HFFc6 (cell line): ENCODE data around the gene RPL7L1. TPM values are rescaled to one million over a fixed set of nuclear protein-coding genes. Genes with fewer than 3 reads are reported as not detected.
"Not testable (repeated sequence)": the region's sequence is repeated elsewhere in the genome, so short reads cannot be mapped to it uniquely, and the experiment has no call there.

Experiments used
- DNase-seq: peaks from one replicate; pipeline ENCODE4 v3.0.0-alpha.2; 2018
- H3K27ac Mint-ChIP-seq: 2 replicates; pipeline ENCODE4 v1.8.0; 2020; ENCODE audit warnings: mild to moderate bottlenecking, mixed read lengths
- H3K27me3 Mint-ChIP-seq: 2 replicates; pipeline ENCODE4 v1.8.0; 2021; ENCODE audit warnings: mild to moderate bottlenecking, moderate library complexity, mixed read lengths; ENCODE audit not compliant: insufficient read depth
- H3K36me3 Mint-ChIP-seq: 2 replicates; pipeline ENCODE4 v1.8.0; 2021; ENCODE audit warnings: low read depth, mixed read lengths
- H3K4me1 Mint-ChIP-seq: 2 replicates; pipeline ENCODE4 v1.8.0; 2020; ENCODE audit warnings: low read depth, mixed read lengths
- H3K4me3 Mint-ChIP-seq: 2 replicates; pipeline ENCODE4 v1.8.0; 2020; ENCODE audit warnings: mild to moderate bottlenecking, moderate library complexity, mixed read lengths
- H3K9me3 Mint-ChIP-seq: 2 replicates; pipeline ENCODE4 v1.8.0; 2020; ENCODE audit warnings: mild to moderate bottlenecking, mixed read lengths
- total RNA-seq, 6 experiments: library from RNA; stranded (reverse); fragmentation: NEBNext Ultra II Directional; extraction: Animal tissue kit (Norgen Biotek cat#: 25700); gene quantifications; 2 replicates in 1 of 6; 3 replicates in 5 of 6; pipeline ENCODE4 v1.2.3, GENCODE V29; 2021
- TF ChIP-seq, protein P1 (sequence below): fragments of 200-600 bp; sonication (generic); IDR thresholded peaks from 2 replicates; pipeline ENCODE4 v1.5.0; 2021; ENCODE audit warnings: antibody characterized with exemption, mild to moderate bottlenecking

The RPL7L1 gene
- total RNA-seq, 6 experiments from 2014 or later = 94.6 to 110 (median 105) TPM

DNA sequence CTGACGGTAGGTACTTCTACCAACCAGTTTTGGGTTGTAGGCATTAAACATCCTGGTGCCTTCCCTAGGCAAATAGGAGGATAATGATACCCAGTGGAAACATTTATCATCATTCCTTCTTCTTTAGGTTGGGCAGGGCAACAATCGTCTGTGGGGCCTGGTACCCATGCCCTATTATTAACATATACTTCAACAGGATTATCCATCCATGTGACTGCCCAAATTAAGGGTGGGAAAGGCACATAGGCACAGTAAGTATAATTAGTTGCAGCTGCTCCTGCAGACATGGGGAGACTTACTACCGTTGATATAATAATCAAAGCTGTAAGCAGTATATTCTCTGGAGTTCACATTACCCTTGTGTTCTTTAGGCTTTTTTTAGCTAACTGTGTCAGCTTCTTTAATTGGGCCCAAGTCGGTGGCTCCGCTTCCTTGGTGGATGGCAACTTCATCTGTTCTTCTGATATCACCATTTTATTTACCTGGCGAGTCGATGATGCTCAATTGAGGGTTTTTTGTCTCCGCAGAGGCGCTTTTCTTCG, 16.8 kb downstream of the RPL7L1 start:
- Mint-ChIP-seq H3K9me3 (no peaks in the 10 kb centered on the region), H3K4me1 (peaks cover 19% of the 10 kb centered on the region), H3K27ac (no peak overlapping the region), H3K36me3 (no peaks in the 10 kb centered on the region), H3K27me3 (no peaks in the 10 kb centered on the region), H3K4me3 (no peak overlapping the region)
- DNase-seq = no peak
- TF ChIP-seq, protein P1, sequence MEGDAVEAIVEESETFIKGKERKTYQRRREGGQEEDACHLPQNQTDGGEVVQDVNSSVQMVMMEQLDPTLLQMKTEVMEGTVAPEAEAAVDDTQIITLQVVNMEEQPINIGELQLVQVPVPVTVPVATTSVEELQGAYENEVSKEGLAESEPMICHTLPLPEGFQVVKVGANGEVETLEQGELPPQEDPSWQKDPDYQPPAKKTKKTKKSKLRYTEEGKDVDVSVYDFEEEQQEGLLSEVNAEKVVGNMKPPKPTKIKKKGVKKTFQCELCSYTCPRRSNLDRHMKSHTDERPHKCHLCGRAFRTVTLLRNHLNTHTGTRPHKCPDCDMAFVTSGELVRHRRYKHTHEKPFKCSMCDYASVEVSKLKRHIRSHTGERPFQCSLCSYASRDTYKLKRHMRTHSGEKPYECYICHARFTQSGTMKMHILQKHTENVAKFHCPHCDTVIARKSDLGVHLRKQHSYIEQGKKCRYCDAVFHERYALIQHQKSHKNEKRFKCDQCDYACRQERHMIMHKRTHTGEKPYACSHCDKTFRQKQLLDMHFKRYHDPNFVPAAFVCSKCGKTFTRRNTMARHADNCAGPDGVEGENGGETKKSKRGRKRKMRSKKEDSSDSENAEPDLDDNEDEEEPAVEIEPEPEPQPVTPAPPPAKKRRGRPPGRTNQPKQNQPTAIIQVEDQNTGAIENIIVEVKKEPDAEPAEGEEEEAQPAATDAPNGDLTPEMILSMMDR = no peak

DNA sequence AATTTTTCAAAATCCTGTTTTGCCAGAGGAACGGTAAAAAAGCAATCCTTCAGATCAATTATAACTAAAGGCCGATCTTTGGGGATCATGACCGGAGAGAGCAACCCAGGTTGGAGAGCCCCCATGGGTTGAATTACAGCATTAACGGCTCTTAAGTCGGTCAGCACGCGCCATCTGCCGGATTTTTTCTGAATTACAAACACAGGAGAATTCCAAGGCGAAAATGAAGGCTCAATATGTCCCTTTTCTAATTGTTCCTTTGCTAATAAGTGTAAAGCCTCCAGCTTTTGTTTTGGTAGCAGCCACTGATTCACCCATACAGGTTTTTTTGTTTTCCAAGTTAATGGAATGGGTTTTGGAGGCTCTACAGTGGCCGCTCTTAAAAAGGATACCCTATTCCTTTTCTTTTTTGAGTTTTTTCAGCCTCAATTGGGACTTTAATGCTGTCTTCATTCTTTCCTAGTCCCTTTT, 19.5 kb downstream of the RPL7L1 start:
- no peaks in the 10 kb centered on the region for H3K9me3 Mint-ChIP-seq
- peak overlapping the region; percentile 66 for H3K4me3 Mint-ChIP-seq
- H3K27ac Mint-ChIP-seq = no peak overlapping the region
- TF ChIP-seq, protein P1 = peak; percentile 93
- H3K27me3 Mint-ChIP-seq = no peaks in the 10 kb centered on the region
- H3K4me1 Mint-ChIP-seq = peaks cover 32% of the 10 kb centered on the region
- H3K36me3 Mint-ChIP-seq = no peaks in the 10 kb centered on the region
- peak; percentile 51 for DNase-seq

DNA sequence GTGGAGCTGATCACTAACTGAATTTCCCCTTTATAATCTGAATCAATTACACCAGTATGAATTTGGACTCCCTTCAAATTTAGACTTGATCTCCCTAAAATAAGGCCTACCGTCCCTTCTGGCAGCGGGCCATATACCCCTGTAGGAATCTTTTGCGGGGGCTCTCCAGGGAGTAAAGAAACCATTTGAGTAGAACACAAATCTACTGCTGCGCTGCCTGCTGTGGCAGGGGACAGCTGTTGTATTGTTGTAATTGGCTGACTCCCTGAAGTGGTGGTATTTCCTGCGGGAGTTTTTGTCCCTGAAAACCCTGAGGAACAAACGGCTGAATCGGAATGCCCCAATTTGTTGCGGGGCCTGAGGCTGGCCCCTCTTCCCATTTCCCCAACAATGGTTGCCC, 20.5 kb downstream of the RPL7L1 start:
- TF ChIP-seq, protein P1 = no peak
- H3K27ac Mint-ChIP-seq = no peak overlapping the region
- H3K27me3 Mint-ChIP-seq = no peaks in the 10 kb centered on the region
- H3K4me3 Mint-ChIP-seq = no peak overlapping the region
- no peaks in the 10 kb centered on the region for H3K36me3 Mint-ChIP-seq
- DNase-seq = no peak
- H3K9me3 Mint-ChIP-seq = no peaks in the 10 kb centered on the region
- peaks cover 32% of the 10 kb centered on the region for H3K4me1 Mint-ChIP-seq

DNA sequence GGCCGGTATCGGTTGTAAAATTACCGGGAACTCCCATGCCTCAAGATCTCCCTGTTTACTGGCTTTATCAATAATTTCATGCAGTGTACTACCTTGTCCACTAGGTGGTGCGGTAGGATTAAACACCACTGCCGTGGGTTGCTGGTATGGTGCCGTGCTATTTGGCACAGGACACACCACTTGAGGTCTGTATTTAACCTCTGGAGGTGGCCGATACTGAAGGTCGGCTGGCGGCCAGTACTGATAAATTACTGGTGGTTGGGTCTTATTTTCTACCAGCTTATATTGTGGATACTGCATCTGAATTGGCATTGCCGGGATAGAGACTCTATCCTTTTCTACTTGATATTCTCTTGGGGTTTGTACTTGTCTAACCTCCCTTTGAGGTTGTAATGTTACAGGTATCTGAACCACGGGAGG, 22.1 kb downstream of the RPL7L1 start:
- peak overlapping the region; percentile 37; the same call in 1 of the 2 replicates for H3K4me3 Mint-ChIP-seq
- H3K36me3 Mint-ChIP-seq = no peaks in the 10 kb centered on the region
- H3K4me1 Mint-ChIP-seq = peaks cover 32% of the 10 kb centered on the region
- TF ChIP-seq, protein P1 = peak; percentile 96
- no peaks in the 10 kb centered on the region for H3K9me3 Mint-ChIP-seq
- no peak overlapping the region for H3K27ac Mint-ChIP-seq
- H3K27me3 Mint-ChIP-seq = no peaks in the 10 kb centered on the region; the same call in 1 of the 2 replicates
- peak; percentile 78 for DNase-seq

DNA sequence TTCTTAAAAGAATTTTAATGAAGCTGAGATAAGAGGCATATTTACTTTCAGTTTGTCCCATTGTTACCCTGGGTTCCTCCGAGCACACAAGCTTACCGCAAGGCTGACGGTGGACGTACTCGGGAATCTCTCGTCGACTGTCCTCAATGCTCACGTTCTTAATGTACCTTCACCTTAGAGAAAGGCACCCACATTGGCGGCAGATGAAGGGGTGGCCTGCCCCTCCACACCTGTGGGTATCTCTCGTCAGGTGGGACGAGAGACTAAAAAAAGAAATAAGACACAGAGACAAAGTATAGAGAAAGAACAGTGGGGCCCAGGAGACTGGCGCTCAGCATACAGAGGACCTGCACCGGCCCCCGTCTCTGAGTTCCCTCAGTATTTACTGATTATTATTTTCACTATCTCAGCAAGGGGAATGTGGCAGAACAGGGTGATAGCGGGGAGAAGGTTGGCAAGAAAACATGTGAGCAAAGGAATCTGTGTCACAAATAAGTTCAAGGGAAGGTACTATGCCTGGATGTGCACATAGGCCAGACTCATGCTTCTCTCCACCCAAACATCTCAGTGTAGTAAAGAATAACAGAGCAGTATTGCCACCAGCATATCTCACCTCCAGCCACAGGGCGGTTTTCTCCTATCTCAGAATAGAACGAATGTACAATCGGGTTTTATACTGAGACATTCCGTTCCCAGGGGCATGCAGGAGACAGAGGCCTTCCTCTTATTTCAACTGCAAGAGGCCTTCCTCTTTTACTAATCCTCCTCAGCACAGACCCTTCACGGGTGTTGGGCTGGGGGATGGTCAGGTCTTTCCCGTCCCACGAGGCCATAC, 23.2 kb downstream of the RPL7L1 start:
- not testable (repeated sequence) for H3K9me3 Mint-ChIP-seq, H3K4me3 Mint-ChIP-seq, H3K36me3 Mint-ChIP-seq, H3K27me3 Mint-ChIP-seq, H3K27ac Mint-ChIP-seq, DNase-seq
- H3K4me1 Mint-ChIP-seq = peaks cover 32% of the 10 kb centered on the region

DNA sequence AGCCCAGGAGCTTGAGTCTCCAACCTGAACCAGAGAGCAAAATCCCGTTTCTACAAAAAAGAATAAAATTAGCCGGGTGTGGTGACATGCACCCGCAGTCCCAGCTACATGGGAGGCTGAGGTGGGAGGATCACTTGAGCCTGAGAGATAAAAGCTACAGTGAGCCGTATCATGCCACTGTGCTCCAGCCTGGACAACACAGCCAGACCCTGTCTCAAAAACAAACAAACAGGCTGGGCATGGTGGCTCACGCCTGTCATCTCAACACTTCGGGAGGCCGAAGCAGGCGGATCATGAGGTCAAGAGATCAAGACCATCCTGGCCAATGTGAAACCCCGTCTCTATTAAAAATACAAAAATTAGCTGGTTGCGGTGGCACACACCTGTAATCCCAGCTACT, 25.1 kb downstream of the RPL7L1 start:
- Mint-ChIP-seq H3K4me1 (peaks cover 20% of the 10 kb centered on the region), H3K4me3 (no peak overlapping the region), H3K9me3 (no peaks in the 10 kb centered on the region), H3K36me3 (no peaks in the 10 kb centered on the region), H3K27ac (no peak overlapping the region), H3K27me3 (no peaks in the 10 kb centered on the region; the same call in 1 of the 2 replicates)
- no peak for DNase-seq
- TF ChIP-seq, protein P1 = no peak
